ENCODE data around the gene CATSPERZ. TPM values are rescaled to one million over a fixed set of nuclear protein-coding genes. Genes with fewer than 3 reads are reported as not detected.

The CATSPERZ gene
- total and polyA plus RNA-seq, 9 of the 15 experiments (the other 6 are each of a cell fraction or from before 2014, with no cell fraction given) = 0.86 to 8.5 (median 3.5) TPM

GRCh38 chr11:64306563-64306875 is 6.4 kb downstream of the CATSPERZ start (continued):
- no peak for TF ChIP-seq SREBF1 (IDR thresholded peaks at IDR 0.05; ENCODE audit: borderline replicate concordance, low read depth, low read length)
- 0 out of 2 replicates have a peak, but pooled peaks have one; percentile 5 for TF ChIP-seq NFRKB (IDR thresholded peaks at IDR 0.05; ENCODE audit: low read depth)

GRCh38 chr11:64306876-64307622 is 6.9 kb downstream of the CATSPERZ start:
- Histone ChIP-seq H4K20me1 (replicated peaks; ENCODE audit: control insufficient read depth, insufficient read depth, low read length) (no peaks in the 10 kb centered on the region; the same call in 1 of the 2 replicates), H3K9me3 (replicated peaks; ENCODE audit: control insufficient read depth, insufficient read depth, low read depth, low read length) (no peaks in the 10 kb centered on the region), H3K9ac (ENCODE audit: insufficient read depth in 1 of 2, low read depth in 2 of 2, low read length in 2 of 2) (peak overlapping the region; percentile 90 to 98), H3K79me2 (ENCODE audit: control insufficient read depth, insufficient read depth, low read length) (peaks cover 50% of the 10 kb centered on the region), H3K4me1 (replicated peaks in 1 of 2; ENCODE audit: control insufficient read depth in 2 of 2, insufficient read depth in 2 of 2, low read length in 2 of 2) (peaks cover 29 to 39% of the 10 kb centered on the region in 2 experiments), H3K36me3 (ENCODE audit: control insufficient read depth, insufficient read depth, low read length) (peaks cover 33% of the 10 kb centered on the region; the same call in 2 of the 3 replicates), H3K27me3 (ENCODE audit: control insufficient read depth in 2 of 2, insufficient read depth in 2 of 2, low read length in 2 of 2) (no peaks in the 10 kb centered on the region), H2AFZ (ENCODE audit: low read depth, low read length) (no peak overlapping the region), H3K27ac (ENCODE audit: extremely low read depth, low read depth, low read length) (peak overlapping the region; percentile 96), H3K4me3 (peak overlapping the region; percentile 93), H3K4me2 (ENCODE audit: insufficient read depth, low read length) (peak overlapping the region; percentile 100), H3K9me1 (ENCODE audit: control insufficient read depth, insufficient read depth, low read length) (peaks cover 5% of the 10 kb centered on the region)
- intact Hi-C loops (cut with micrococcal nuclease) (loop anchor here (10.0 kb wide), 2 partner anchors 62 to 472 kb away; partner anchors contain the start of genes FKBP2, MARK2 and PPP1R14B), in situ Hi-C loops (cut with MboI) (no loop called here)
- ATAC-seq (no peak), FAIRE-seq (no peak), DNase-seq (ENCODE audit: extremely low read depth in 1 of 4, low spot score in 3 of 4) (peak in 2 of 4 experiments; percentile 50 to 51)
- BruUV-seq (replicated peaks) = no TSS peak
- 78% methylated on average over 14 of the region's 15 CpGs for WGBS (ENCODE audit: insufficient coverage, low coverage, missing lambda C conversion rate)
- ChIA-PET POLR2A (interaction anchor here (0.6 kb wide), 1 partner anchor 81 kb away, joined by 3 read pairs; the partner anchor contains the start of genes NUDT22 and TRPT1), CTCF (ENCODE audit: low intra/inter-chr PET ratio) (no interaction called here)
- peak in 1 of 2 experiments; percentile 40; a peak in 1 of 4 replicates for TF ChIP-seq SIN3A (IDR thresholded peaks at IDR 0.05; ENCODE audit: borderline replicate concordance in 2 of 2, control insufficient read depth in 1 of 2, low read depth in 2 of 2, low read length in 2 of 2)
- TF ChIP-seq SRSF1 (IDR thresholded peaks at IDR 0.05; ENCODE audit: low read depth, low read length) = no peak
- peak; percentile 59; the same call in 1 of the 2 replicates for TF ChIP-seq ZBTB7A (IDR thresholded peaks at IDR 0.05; ENCODE audit: borderline replicate concordance, control insufficient read depth, low read depth, low read length)
- TF ChIP-seq TSHZ1 (CRISPR knock-in tag; IDR thresholded peaks at IDR 0.05) = no peak
- TF ChIP-seq ARID3B (CRISPR knock-in tag; IDR thresholded peaks at IDR 0.05; ENCODE audit: borderline replicate concordance) = no peak
- TF ChIP-seq RUNX1 (IDR thresholded peaks at IDR 0.05; ENCODE audit: low read depth) = no peak
- no peak for TF ChIP-seq FOXA1 (IDR thresholded peaks at IDR 0.05; ENCODE audit: borderline replicate concordance)
- no peak for TF ChIP-seq BRD9 (IDR thresholded peaks at IDR 0.05; ENCODE audit: low read depth, partially characterized antibody)
- TF ChIP-seq CHD4 (IDR thresholded peaks at IDR 0.05; ENCODE audit: insufficient read depth, insufficient replicate concordance, low read depth, low read length, poor library complexity, severe bottlenecking) = no peak
- no peak for TF ChIP-seq U2AF2 (optimal IDR thresholded peaks at IDR 0.05; ENCODE audit: low read depth, low read length)
- peak in 1 of 2 experiments; percentile 59; a peak in 2 of 4 replicates for TF ChIP-seq CSDE1 (IDR thresholded peaks at IDR 0.05)
- no peak for TF ChIP-seq IFI16 (CRISPR knock-in tag; IDR thresholded peaks at IDR 0.05)
- no peak for TF ChIP-seq ZNF212 (CRISPR knock-in tag; IDR thresholded peaks at IDR 0.05)
